IPS-20b (cell line): ENCODE data around the gene GPR84.
A peak's percentile ranks its signal among the peaks of the same experiment; 100 is the strongest.
"Not testable (repeated sequence)": the region's sequence is repeated elsewhere in the genome, so short reads cannot be mapped to it uniquely, and the experiment has no call there.

Source experiments
- H3K27ac ChIP-seq: one replicate; pipeline ENCODE4 v1.5.1; 2013; ENCODE audit warnings: low read length
- H3K27me3 ChIP-seq: 2 replicates; pipeline ENCODE4 v1.6.1; 2013; ENCODE audit warnings: mild to moderate bottlenecking, low read length, inconsistent platforms; ENCODE audit not compliant: insufficient read depth
- H3K36me3 ChIP-seq: 2 replicates; pipeline ENCODE4 v1.6.1; 2013; ENCODE audit warnings: low read depth, mild to moderate bottlenecking, inconsistent platforms, low read length, moderate library complexity; ENCODE audit not compliant: insufficient read depth
- H3K4me1 ChIP-seq: 2 replicates; pipeline ENCODE4 v1.6.1; 2013; ENCODE audit warnings: mild to moderate bottlenecking, control low read depth, inconsistent platforms, low read length, moderate library complexity; ENCODE audit not compliant: insufficient read depth
- H3K4me3 ChIP-seq: 2 replicates; pipeline ENCODE4 v1.5.1; 2013; ENCODE audit warnings: mild to moderate bottlenecking, low read length, inconsistent platforms
- H3K9ac ChIP-seq: 2 replicates; pipeline ENCODE4 v1.6.1; 2013; ENCODE audit warnings: low read depth, mild to moderate bottlenecking, inconsistent platforms, low read length, moderate library complexity
- H3K9me3 ChIP-seq: 2 replicates; pipeline ENCODE4 v1.6.1; 2013; ENCODE audit warnings: mild to moderate bottlenecking, low read depth, low read length, inconsistent platforms; ENCODE audit not compliant: insufficient read depth

Gene GPR84

GRCh38 chr12:54328595-54329337 lies 35.5 kb downstream of the GPR84 start:
- H3K27ac ChIP-seq = no peak overlapping the region
- H3K4me1 ChIP-seq = peaks cover 3% of the 10 kb centered on the region
- H3K36me3 ChIP-seq = no peaks in the 10 kb centered on the region
- no peaks in the 10 kb centered on the region for H3K27me3 ChIP-seq
- no peak overlapping the region for H3K4me3 ChIP-seq
- H3K9me3 ChIP-seq = no peaks in the 10 kb centered on the region
- no peak overlapping the region for H3K9ac ChIP-seq

DNA sequence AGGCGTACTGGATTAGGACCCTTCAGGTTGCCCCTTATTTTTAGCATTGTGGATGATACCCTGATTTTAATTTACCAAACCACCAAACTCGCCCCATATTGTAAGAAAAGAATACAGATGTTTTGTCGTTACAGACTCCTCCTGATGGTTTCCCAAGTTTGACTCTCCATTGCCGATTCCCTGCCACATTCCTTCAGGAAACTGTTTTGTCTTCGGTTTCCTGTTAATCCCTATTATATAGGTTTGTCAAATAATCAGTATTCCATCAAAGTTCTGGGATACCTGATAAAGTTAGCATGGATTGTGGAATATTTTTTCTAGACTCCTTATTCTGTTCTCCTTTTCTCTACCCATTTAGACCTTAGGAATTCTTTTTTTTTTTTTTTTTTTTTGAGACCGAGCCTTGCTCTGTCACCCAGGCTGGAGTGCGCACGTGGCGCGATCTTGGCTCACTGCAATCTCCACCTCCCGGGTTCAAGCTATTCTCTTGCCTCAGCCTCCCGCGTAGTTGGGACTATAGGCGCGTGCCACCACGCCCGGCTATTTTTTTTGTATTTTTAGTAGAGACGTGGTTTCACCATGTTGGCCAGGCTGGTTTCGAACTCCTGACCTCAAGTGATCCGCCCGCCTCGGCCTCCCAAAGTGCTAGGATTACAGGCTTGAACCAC lies 38.7 kb downstream of the GPR84 start:
- H3K27ac ChIP-seq, H3K36me3 ChIP-seq, H3K9me3 ChIP-seq, H3K4me1 ChIP-seq, H3K27me3 ChIP-seq: not testable (repeated sequence)
- Histone ChIP-seq H3K4me3 (peak overlapping the region; percentile 98), H3K9ac (peak overlapping the region; percentile 97)

GRCh38 chr12:54324617-54325441 lies 39.5 kb downstream of the GPR84 start, which contains the start of gene COPZ1:
COPZ1 (plus strand) TSS chr12:54325131; CDS start chr12:54325164, 33 bp downstream.
- H3K36me3 ChIP-seq = no peaks in the 10 kb centered on the region
- H3K4me3 ChIP-seq = peak within 1 kb of the TSS; percentile 98
- H3K27ac ChIP-seq = no peak within 1 kb of the TSS
- no peaks in the 10 kb centered on the region for H3K9me3 ChIP-seq
- H3K9ac ChIP-seq = peak within 1 kb of the TSS; percentile 97
- H3K4me1 ChIP-seq = peaks cover 3% of the 10 kb centered on the region
- no peaks in the 10 kb centered on the region for H3K27me3 ChIP-seq

DNA sequence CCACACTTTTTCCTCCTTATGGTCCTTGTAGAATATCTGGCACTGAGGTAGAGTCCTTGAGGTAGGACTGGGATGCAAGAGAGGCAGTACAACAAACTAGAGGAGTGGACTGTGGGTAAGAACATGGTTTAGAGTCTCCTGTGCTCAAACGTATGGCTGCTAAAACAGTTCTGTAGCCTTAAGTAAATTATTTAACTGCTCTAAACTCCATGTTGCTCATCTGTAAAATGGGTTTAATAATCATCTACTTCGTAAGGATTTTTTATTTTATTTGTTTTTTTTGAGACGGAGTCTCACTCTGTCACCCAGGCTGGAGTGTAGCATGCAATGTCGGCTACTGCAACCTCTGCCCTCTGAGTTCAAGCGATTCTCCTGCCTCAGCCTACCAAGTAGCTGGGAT lies 42.9 kb downstream of the GPR84 start:
- no peaks in the 10 kb centered on the region; the same call in 1 of the 2 replicates for H3K4me1 ChIP-seq

More for the DNA sequence above, 42.9 kb downstream of the GPR84 start:
- Histone ChIP-seq H3K9ac (no peak overlapping the region), H3K9me3 (no peaks in the 10 kb centered on the region), H3K36me3 (no peaks in the 10 kb centered on the region), H3K4me3 (no peak overlapping the region), H3K27ac (no peak overlapping the region), H3K27me3 (no peaks in the 10 kb centered on the region)
